OCI-LY7 (cell line): ENCODE results near the gene B3GAT1.

Experiments
- CTCF ChIP-seq: fragments of 200-600 bp; sonication (generic); conservative IDR thresholded peaks from 2 replicates; pipeline ENCODE4 v1.5.1; 2014; ENCODE audit warnings: mild to moderate bottlenecking, antibody characterized with exemption, low read length, moderate library complexity, mixed read lengths
- EZH2phosphoT487 ChIP-seq: fragments of 200-600 bp; sonication (generic); IDR thresholded peaks from 2 replicates; pipeline ENCODE4 v1.6.1; 2018; ENCODE audit warnings: low read depth, borderline replicate concordance, mild to moderate bottlenecking, mixed run types, antibody characterized with exemption, low read length, moderate library complexity, mixed read lengths

GRCh38 chr11:134437821-134438220 lies 25.8 kb upstream of the B3GAT1 start:
- TF ChIP-seq CTCF: no peak
- no peak for TF ChIP-seq EZH2phosphoT487
